Ramos (cell line): Measurements from ENCODE around the gene GIMAP4.
"Not testable (repeated sequence)": the region's sequence is repeated elsewhere in the genome, so short reads cannot be mapped to it uniquely, and the experiment has no call there.

Source experiments
- in situ Hi-C: fragments of 300-500 bp; cut with MboI; formaldehyde crosslinking; loops from one replicate; pipeline ENCODE4 v1.14.3; 2022; ENCODE audit warnings: low sequenced_read_pairs; ENCODE audit not compliant: unreplicated experiment

The GIMAP4 gene

GRCh38 chr7:150579979-150580637 is 12.9 kb downstream of the GIMAP4 start:
- in situ Hi-C loops: not testable (repeated sequence)

GRCh38 chr7:150580638-150581394 is 13.6 kb downstream of the GIMAP4 start:
- in situ Hi-C loops: no loop called here

GRCh38 chr7:150585199-150585598 is 18.0 kb downstream of the GIMAP4 start:
- in situ Hi-C loops: no loop called here

GRCh38 chr7:150586068-150586784 is 19.0 kb downstream of the GIMAP4 start:
- in situ Hi-C loops: no loop called here

GRCh38 chr7:150586785-150587152 is 19.6 kb downstream of the GIMAP4 start:
- in situ Hi-C loops: no loop called here

- in situ Hi-C loops: no loop called here
These were observed 20.4 kb downstream of the GIMAP4 start for GRCh38 chr7:150587551-150587950.

GRCh38 chr7:150594805-150595204 is 27.6 kb downstream of the GIMAP4 start:
- in situ Hi-C loops: no loop called here

- in situ Hi-C loops: no loop called here
These were observed 28.2 kb downstream of the GIMAP4 start for GRCh38 chr7:150595361-150595760.

GRCh38 chr7:150603600-150603999 is 36.4 kb downstream of the GIMAP4 start:
- in situ Hi-C loops: not testable (repeated sequence)

- in situ Hi-C loops: no loop called here
These were observed 43.0 kb downstream of the GIMAP4 start for GRCh38 chr7:150610233-150610632.

- in situ Hi-C loops: no loop called here
These were observed 45.7 kb downstream of the GIMAP4 start for GRCh38 chr7:150612925-150613324.

- in situ Hi-C loops: no loop called here
These were observed 46.7 kb downstream of the GIMAP4 start for GRCh38 chr7:150613880-150614279.

- in situ Hi-C loops: not testable (repeated sequence)
These were observed 47.2 kb downstream of the GIMAP4 start for GRCh38 chr7:150614426-150614825.

- in situ Hi-C loops: not testable (repeated sequence)
These were observed 48.1 kb downstream of the GIMAP4 start for GRCh38 chr7:150615221-150615755.

GRCh38 chr7:150620061-150620460 is 52.9 kb downstream of the GIMAP4 start:
- in situ Hi-C loops: no loop called here

- in situ Hi-C loops: no loop called here
These were observed 53.6 kb downstream of the GIMAP4 start for GRCh38 chr7:150620617-150621371.

GRCh38 chr7:150621376-150621775 is 54.2 kb downstream of the GIMAP4 start:
- in situ Hi-C loops: no loop called here
